NB4 (cell line): ENCODE results near the gene FOXI2.

Experiments used
- CTCF ChIP-seq: IDR thresholded peaks from one replicate; pipeline ENCODE4 v1.5.1; 2012; ENCODE audit warnings: low read depth, low read length
- MAX ChIP-seq: IDR thresholded peaks from 2 replicates; pipeline ENCODE4 v1.6.1; 2011; ENCODE audit warnings: low read depth, low read length
- MYC ChIP-seq: IDR thresholded peaks from 2 replicates; pipeline ENCODE4 v1.6.1; 2011; ENCODE audit warnings: low read depth, low read length
- POLR2A ChIP-seq: IDR thresholded peaks from 2 replicates; pipeline ENCODE4 v1.6.1; 2011; ENCODE audit warnings: mild to moderate bottlenecking; ENCODE audit not compliant: insufficient read length; ENCODE audit errors: extremely low read depth

- TF ChIP-seq CTCF (no peak), POLR2A (no peak), MAX (no peak), MYC (no peak)
Measured at GRCh38 chr10:127735156-127735555, 1.8 kb upstream of the FOXI2 start.
